PC-9 (cell line): Measurements from ENCODE around the gene SPEF1. TPM values are rescaled to one million over a fixed set of nuclear protein-coding genes. Genes with fewer than 3 reads are reported as not detected.
A peak's percentile ranks its signal among the peaks of the same experiment; 100 is the strongest.

Experiments
- BruUV-seq: library from RNA; stranded (reverse); fragments of 400-500 nt; replicated peaks from 2 replicates; lab custom pipeline; 2021; lab: Mats Ljungman, UMichigan
- CTCF ChIA-PET: fragments of 300-600 bp; sonication (Branson Sonifier 250); formaldehyde crosslinking; loops from one replicate; lab custom pipeline; 2022; ENCODE audit warnings: antibody characterized with exemption; lab: Charles Lee
- POLR2A ChIA-PET: fragments of 300-600 bp; sonication (Branson Sonifier 250); formaldehyde crosslinking; loops from one replicate; lab custom pipeline; 2022; ENCODE audit warnings: antibody characterized with exemption; ENCODE audit not compliant: unreplicated experiment; lab: Charles Lee
- DNase-seq, 2 experiments: peaks; one replicate each; pipeline versions ENCODE4 v3.0.0 to v3.0.0-alpha.2; 2015 to 2022; ENCODE audit warnings: mixed read lengths in 1 of 2
- H2AFZ ChIP-seq: fragments of 200-600 bp; sonication (generic); 2 replicates; pipeline ENCODE4 v1.8.1; 2017; ENCODE audit warnings: antibody characterized with exemption
- H3F3A ChIP-seq: fragments of 200-600 bp; sonication (generic); 2 replicates; pipeline ENCODE4 v1.8.1; 2017; ENCODE audit warnings: antibody characterized with exemption, mild to moderate bottlenecking, low read depth; ENCODE audit not compliant: insufficient read depth
- H3K27ac ChIP-seq: fragments of 200-600 bp; sonication (generic); 2 replicates; pipeline ENCODE4 v1.6.1; 2016; ENCODE audit warnings: mixed run types
- H3K27me3 ChIP-seq: fragments of 200-600 bp; sonication (generic); 2 replicates; pipeline ENCODE4 v1.6.1; 2016; ENCODE audit warnings: low read depth, mixed run types; ENCODE audit not compliant: insufficient read depth
- H3K36me3 ChIP-seq: fragments of 200-600 bp; sonication (generic); 2 replicates; pipeline ENCODE4 v1.6.1; 2016; ENCODE audit warnings: low read depth, mixed run types
- H3K4me1 ChIP-seq: fragments of 200-600 bp; sonication (generic); replicated peaks from 2 replicates; pipeline ENCODE4 v1.6.1; 2016; ENCODE audit warnings: mixed run types; ENCODE audit not compliant: insufficient read depth
- H3K4me2 ChIP-seq: fragments of 200-600 bp; sonication (generic); 2 replicates; pipeline ENCODE4 v1.6.1; 2017; ENCODE audit warnings: mixed run types
- H3K4me3 ChIP-seq: fragments of 200-600 bp; sonication (generic); 2 replicates; pipeline ENCODE4 v1.6.1; 2016; ENCODE audit warnings: mixed run types
- H3K79me2 ChIP-seq: fragments of 200-600 bp; sonication (generic); 2 replicates; pipeline ENCODE4 v1.6.1; 2017; ENCODE audit warnings: low read depth, mixed run types
- H3K9me2 ChIP-seq: fragments of 200-600 bp; sonication (generic); 2 replicates; pipeline ENCODE4 v1.8.1; 2017; ENCODE audit warnings: mild to moderate bottlenecking; ENCODE audit not compliant: insufficient read depth
- H3K9me3 ChIP-seq: fragments of 200-600 bp; sonication (generic); 2 replicates; pipeline ENCODE4 v1.8.1; 2016; ENCODE audit warnings: low read depth; ENCODE audit not compliant: insufficient read depth
- H4K20me1 ChIP-seq: fragments of 200-600 bp; sonication (generic); 2 replicates; pipeline ENCODE4 v1.8.1; 2017; ENCODE audit not compliant: insufficient read depth
- EZH2 ChIP-seq: fragments of 200-600 bp; sonication (generic); IDR thresholded peaks from 2 replicates; pipeline ENCODE4 v1.8.0; 2017; ENCODE audit warnings: antibody characterized with exemption, low read depth
- intact Hi-C: fragments of 100-400 bp; cut with micrococcal nuclease; formaldehyde crosslinking; loops from one replicate; pipeline ENCODE4 v1.10.0; 2022; ENCODE audit not compliant: unreplicated experiment
- total RNA-seq: library from RNA; stranded (reverse); gene quantifications from 2 replicates; pipeline ENCODE4 v1.2.3, GENCODE V29; 2021
- TF ChIP-seq, protein P1 (sequence below): fragments of 200-600 bp; sonication (generic); conservative IDR thresholded peaks from 2 replicates; pipeline ENCODE4 v1.6.1; 2017; ENCODE audit warnings: mixed run types, antibody characterized with exemption, mild to moderate bottlenecking, moderate library complexity

Gene SPEF1
- total RNA-seq, 1 experiment from 2014 or later: 2.6 TPM

DNA sequence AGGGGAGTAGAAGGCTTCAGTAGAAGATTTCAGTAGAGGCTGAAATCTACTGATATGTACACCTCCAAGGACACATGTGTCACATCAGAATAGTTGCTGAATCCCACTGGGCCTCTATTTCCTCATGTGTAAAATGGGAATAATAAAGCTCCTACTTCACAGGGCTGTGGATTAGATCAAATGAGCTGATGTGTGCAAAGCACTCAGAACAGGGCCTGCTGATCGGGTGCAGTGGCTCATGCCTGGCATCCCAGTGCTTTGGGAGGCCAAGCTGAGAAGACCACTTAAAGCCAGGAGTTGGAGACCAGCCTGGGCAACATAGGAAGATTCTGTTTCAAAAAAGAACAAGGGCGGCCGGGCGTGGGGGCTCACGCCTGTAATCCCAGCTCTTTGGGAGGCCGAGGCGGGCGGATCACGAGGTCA lies 31.0 kb upstream of the SPEF1 start:
- Histone ChIP-seq H3K9me2 (no peaks in the 10 kb centered on the region), H3K4me3 (no peak overlapping the region), H3K27ac (peak overlapping the region; percentile 83), H2AFZ (no peak overlapping the region), H3K27me3 (no peaks in the 10 kb centered on the region), H3K4me2 (peak overlapping the region; percentile 1), H3K9me3 (no peaks in the 10 kb centered on the region), H3K79me2 (0 out of 2 replicates have a peak, but pooled peaks cover 7% of the 10 kb centered on the region), H4K20me1 (no peaks in the 10 kb centered on the region), H3K4me1 (peaks cover 48% of the 10 kb centered on the region), H3K36me3 (no peaks in the 10 kb centered on the region), H3F3A (peaks cover 47% of the 10 kb centered on the region)
- TF ChIP-seq, protein P1, sequence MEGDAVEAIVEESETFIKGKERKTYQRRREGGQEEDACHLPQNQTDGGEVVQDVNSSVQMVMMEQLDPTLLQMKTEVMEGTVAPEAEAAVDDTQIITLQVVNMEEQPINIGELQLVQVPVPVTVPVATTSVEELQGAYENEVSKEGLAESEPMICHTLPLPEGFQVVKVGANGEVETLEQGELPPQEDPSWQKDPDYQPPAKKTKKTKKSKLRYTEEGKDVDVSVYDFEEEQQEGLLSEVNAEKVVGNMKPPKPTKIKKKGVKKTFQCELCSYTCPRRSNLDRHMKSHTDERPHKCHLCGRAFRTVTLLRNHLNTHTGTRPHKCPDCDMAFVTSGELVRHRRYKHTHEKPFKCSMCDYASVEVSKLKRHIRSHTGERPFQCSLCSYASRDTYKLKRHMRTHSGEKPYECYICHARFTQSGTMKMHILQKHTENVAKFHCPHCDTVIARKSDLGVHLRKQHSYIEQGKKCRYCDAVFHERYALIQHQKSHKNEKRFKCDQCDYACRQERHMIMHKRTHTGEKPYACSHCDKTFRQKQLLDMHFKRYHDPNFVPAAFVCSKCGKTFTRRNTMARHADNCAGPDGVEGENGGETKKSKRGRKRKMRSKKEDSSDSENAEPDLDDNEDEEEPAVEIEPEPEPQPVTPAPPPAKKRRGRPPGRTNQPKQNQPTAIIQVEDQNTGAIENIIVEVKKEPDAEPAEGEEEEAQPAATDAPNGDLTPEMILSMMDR: no peak
- TF ChIP-seq EZH2: no peak
- no TSS peak for BruUV-seq
- ChIA-PET CTCF (interaction anchor here (0.6 kb wide), 1 partner anchor 354 kb away, joined by 3 read pairs; no protein-coding TSS in a partner anchor), POLR2A (interaction anchor here (0.6 to 0.7 kb wide), 2 partner anchors 31 to 34 kb away, joined by 3 to 4 read pairs; no protein-coding TSS in a partner anchor)
- intact Hi-C loops: no loop called here
- DNase-seq: no peak

DNA sequence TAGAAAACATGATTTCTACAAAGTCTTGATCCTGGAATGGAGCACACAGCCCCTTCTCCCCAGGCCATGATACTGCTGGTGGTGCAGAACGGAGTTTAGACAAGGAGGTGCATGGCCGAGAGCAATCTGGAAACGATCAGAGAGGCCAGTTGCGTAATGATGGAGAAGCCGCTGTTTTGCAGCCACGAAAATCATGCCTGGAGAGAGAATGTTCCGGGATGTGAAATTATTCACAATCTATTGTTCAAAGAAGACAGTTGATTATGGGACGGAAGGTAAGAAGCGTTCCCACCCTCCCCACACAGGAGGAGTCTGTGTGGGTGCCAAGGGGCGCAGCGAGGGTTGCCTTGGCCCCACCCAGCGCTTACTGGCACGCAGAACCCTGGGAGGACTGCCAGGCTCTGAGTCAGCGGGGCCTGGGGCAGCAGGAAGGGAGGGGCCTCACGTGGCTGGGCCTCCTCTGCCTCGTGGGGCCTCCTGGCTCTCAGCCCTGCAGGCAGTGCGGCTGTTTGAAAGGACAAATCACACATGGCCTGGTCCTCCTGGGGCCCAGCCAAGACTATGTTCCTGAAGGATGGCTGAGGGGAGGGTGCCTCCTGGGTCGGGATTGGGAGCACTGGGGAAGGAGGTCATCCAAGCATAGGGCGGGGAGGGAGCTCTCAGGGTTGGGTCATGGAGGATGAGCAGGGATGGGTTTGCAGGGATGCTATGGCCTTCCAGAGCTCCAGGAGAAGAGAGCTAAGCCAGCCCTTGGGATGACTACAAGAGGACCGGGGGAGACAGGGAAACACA lies 30.4 kb upstream of the SPEF1 start:
- no peaks in the 10 kb centered on the region for H4K20me1 ChIP-seq
- H3K9me3 ChIP-seq: no peaks in the 10 kb centered on the region
- TF ChIP-seq, protein P1: no peak
- no peak for TF ChIP-seq EZH2
- H3K4me2 ChIP-seq: peak overlapping the region; percentile 78
- DNase-seq: peak; percentile 92 to 100
- peak overlapping the region; percentile 50 for H3K4me3 ChIP-seq
- no peaks in the 10 kb centered on the region for H3K27me3 ChIP-seq
- no peak overlapping the region for H2AFZ ChIP-seq
- ChIA-PET POLR2A (interaction anchor here (0.7 kb wide), 1 partner anchor 33 kb away, joined by 4 read pairs; no protein-coding TSS in a partner anchor), CTCF (interaction anchor here (0.6 to 0.7 kb wide), 2 partner anchors 254 to 355 kb away, joined by 3 to 6 read pairs; no protein-coding TSS in a partner anchor)
- no peaks in the 10 kb centered on the region for H3K36me3 ChIP-seq
- H3K4me1 ChIP-seq: peaks cover 54% of the 10 kb centered on the region
- BruUV-seq: no TSS peak
- intact Hi-C loops: loop anchor here (1.0 kb wide), 1 partner anchor 14 kb away; no protein-coding TSS in a partner anchor
- no peaks in the 10 kb centered on the region for H3K9me2 ChIP-seq
- H3K79me2 ChIP-seq: 0 out of 2 replicates have a peak, but pooled peaks cover 7% of the 10 kb centered on the region
- peaks cover 53% of the 10 kb centered on the region for H3F3A ChIP-seq
- H3K27ac ChIP-seq: peak overlapping the region; percentile 83

DNA sequence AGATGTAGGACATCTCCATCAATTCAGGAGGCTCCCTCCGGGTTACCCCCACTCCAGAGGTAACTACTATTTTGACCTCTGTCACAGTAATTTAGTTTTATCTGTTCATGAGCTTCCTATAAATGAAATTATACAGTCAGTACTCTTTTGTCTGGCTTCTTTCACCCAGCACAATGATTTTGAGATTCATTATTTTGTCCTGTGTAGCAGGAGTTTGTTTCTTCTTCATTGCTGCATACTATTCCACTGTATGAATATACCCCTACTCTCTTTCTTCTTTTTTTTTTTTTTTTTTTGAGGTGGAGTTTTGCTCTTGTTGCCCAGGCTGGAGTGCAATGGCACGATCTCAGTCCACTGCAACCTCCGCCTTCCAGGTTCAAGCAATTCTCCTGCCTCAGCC lies 27.3 kb upstream of the SPEF1 start:
- DNase-seq: no peak
- no peak overlapping the region for H2AFZ ChIP-seq
- H4K20me1 ChIP-seq: no peaks in the 10 kb centered on the region
- no peak overlapping the region for H3K4me3 ChIP-seq
- H3K79me2 ChIP-seq: 0 out of 2 replicates have a peak, but pooled peaks cover 7% of the 10 kb centered on the region
- peak overlapping the region; percentile 63 for H3K4me2 ChIP-seq
- peaks cover 69% of the 10 kb centered on the region for H3K4me1 ChIP-seq
- peak overlapping the region; percentile 88 for H3K27ac ChIP-seq
- no TSS peak for BruUV-seq
- no peaks in the 10 kb centered on the region for H3K9me3 ChIP-seq
- POLR2A ChIA-PET: interaction anchor here (0.6 kb wide), 3 partner anchors 12 to 199 kb away, joined by 3 to 42 read pairs (median 4); no protein-coding TSS in a partner anchor
- CTCF ChIA-PET: interaction anchor here (0.6 to 1.0 kb wide), 2 partner anchors 9 to 492 kb away, joined by 5 to 6 read pairs; no protein-coding TSS in a partner anchor
- no peaks in the 10 kb centered on the region for H3K9me2 ChIP-seq
- H3F3A ChIP-seq: peaks cover 63% of the 10 kb centered on the region
- no peaks in the 10 kb centered on the region for H3K27me3 ChIP-seq
- intact Hi-C loops: no loop called here
- no peaks in the 10 kb centered on the region for H3K36me3 ChIP-seq
- TF ChIP-seq, protein P1: no peak
- TF ChIP-seq EZH2: no peak
